Stimulated activated CD4-positive, alpha-beta T cell treated with anti-CD3 and anti-CD28 coated beads, Interleukin-1b, Interleukin-23, amount 100 ng/mL, for 24 hours (primary cell): ENCODE data around the gene PLAAT2.

Experiments
- DNase-seq, 4 experiments: peaks; one replicate each; pipeline ENCODE4 v3.0.0-alpha.2; 2020; ENCODE audit warnings: low read depth in 4 of 4, low spot score in 1 of 4

PLAAT2 gene

DNA sequence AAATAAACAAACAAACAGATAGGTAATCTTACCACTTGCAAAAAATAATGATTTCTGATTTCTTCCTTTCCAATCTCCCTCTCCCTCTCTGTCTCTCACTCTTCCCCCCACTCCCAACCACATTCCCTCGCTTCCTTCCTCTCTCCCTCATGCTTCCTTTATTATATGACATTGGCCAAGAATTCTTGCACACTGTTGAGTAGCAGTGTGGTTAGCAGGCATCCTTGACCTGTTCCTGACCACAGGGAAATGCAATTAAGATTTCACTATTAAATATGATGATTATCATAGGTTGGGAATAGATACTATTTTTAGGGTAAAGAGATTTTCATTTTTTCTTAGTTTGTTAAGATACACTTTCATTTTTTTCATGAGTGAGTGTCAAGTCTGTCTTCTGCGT, 41.3 kb downstream of the PLAAT2 start:
- no peak for DNase-seq

DNA sequence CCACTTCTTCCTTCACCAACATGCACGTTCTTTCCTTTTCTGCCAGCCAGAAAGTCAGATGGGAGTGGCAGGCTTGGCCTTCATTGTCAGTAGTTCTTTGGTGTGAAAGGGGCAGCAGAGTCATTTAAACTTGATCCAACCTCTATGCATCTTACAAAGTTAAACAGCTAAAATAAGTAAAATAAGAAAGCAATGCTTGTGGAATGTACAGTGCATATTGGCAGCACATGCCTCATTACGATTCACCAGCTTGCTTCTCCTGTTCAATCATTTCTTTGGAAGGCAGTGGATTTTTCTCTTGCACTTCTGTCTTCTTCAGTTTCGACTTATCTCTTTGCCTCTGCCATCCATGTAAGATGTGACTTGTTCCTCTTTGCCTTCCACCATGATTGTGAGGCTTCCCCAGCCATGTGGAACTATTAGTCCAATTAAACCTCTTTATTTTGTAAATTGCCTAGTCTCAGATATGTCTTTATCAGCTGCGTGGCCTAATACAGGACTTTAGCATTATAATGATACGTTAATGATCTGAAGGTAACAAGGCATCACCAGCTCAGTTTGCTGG, 42.5 kb downstream of the PLAAT2 start:
- DNase-seq = no peak

DNA sequence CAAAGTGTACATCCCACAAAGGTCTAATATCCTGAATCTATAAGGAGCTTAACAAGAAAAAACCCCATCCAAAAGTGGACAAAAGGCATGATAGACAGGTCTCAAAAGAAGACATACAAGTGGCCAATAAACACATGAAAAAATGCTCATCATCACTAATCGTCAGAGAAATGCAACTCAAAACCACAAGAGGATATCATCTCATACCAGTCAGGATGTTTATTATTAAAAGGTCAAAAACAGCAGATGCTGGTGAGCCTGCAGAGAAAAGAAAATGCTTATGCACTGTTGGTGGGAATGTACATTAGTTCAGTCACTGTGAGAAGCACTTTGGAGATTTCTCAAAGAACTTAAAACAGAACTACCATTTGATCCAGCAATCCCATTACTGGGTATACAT, 44.6 kb downstream of the PLAAT2 start:
- no peak for DNase-seq

DNA sequence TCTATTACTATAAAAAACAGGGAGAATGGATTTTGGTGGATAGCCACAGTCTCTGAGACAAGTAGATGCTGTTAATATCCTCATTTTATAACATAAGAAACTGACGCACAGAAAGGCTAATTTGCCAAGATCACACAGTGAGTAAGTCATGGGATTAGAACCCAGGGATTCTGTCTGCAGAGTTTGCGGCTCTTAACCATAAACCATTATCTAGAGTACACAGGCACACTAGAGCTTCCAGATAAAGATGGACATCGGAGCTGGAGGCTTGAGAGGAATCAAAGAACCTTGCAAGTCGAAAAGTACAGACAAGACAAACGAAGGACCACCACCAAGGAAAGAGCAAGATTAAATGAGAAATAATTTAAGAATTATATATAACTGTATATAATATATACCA, 46.0 kb downstream of the PLAAT2 start:
- no peak for DNase-seq

DNA sequence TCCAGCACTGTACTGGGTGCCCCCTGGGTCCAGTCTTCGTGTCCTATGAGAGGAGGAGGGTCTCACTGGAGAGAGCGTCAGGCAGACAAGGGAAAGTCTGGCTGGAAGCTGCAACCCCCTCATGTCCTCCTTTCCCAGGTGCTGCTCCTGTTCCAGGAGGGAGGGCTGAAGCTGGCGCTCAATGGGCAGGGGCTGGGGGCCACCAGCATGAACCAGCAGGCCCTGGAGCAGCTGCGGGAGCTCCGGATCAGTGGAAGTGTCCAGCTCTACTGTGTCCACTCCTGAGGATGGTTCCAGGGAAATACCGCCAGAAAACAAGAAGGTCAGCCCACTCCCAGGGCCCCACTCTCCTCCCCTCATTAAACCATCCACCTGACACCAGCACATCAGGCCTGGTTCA, 47.1 kb downstream of the PLAAT2 start:
- DNase-seq = no peak

DNA sequence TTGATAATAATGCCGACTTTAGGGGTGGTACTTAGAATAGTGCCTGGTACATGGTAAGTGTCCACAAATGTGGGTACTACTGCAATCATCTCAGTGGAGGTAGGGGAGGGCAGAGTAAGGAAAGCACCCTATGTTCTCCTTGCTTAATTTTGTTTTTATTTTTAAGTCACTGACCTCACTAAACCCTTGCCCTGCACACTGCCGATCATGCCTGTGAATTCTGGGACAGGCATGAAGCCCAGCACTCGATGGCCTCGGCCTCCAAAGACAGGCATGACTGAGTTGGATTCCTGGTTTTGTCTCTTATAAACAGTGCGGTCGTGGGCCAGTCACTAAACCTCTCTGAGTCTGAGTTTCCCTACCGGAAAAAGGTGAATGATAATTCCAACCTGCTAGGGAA, 50.4 kb downstream of the PLAAT2 start:
- no peak for DNase-seq

DNA sequence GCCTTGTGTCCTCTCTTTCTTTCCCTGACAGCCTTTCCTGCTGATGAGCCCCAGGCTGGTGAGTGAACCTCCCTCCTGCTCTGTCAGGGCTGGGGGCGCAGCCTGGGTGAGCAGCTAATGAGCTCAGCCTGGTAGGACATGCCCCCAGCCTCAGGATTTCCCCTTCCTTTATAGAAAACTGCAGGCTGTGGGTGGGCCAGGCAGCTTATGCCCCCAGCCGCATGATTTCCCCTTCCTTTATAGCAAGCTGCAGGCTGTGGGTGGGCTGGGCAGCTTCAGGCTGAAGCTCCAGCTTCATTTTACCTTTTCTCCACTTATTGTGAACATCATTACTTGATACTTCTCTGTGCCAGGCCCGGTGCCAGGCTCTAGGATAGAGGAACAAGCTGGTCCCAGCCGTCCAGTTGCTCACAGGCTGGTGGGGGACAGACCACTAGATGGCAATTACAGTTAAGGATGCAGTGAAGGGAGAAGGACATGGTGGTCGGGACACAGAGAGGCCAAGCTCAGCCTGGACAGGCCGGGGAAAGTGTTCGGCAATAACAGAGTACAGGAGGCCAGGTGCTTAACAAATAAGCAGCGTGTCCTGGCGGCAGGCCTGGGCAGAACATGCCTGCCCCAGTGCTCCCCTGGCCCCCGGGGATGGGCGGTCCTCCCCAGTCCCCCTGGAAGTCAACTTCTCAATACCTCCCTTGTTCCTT, 52.0 kb downstream of the PLAAT2 start:
- DNase-seq = no peak

DNA sequence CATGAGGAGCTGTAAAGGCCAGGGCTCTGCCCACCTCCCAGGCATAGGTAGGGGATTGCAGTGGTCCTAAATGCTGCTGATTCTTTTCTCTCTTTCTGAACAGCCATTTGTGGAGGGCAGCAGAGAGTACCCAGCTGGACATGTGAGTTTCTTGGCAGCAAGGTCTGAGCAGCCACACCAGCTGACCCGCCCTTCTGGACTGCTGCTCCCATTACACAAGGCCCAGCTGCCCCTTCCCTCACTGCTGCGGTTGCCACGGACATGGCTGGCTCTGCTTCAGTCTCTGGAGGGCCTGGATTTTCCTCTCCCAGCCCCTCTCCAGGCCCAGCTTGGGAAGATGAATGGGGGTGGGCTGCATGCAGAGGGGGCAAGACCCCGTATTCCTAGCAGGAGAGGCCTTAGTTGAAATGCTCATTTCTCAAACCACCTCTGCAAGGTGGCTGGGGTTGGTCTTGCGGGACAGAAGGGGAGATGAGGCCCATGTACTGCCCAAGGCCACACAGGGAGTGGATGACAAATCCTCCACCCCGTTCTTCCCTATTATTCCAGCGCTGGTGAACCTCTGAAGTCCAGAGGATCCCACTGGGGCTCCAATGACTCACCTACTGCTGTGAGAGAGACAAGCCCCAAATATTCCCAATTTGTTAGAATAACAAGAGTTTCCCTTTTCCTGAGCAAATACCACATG, 52.7 kb downstream of the PLAAT2 start:
- no peak for DNase-seq

DNA sequence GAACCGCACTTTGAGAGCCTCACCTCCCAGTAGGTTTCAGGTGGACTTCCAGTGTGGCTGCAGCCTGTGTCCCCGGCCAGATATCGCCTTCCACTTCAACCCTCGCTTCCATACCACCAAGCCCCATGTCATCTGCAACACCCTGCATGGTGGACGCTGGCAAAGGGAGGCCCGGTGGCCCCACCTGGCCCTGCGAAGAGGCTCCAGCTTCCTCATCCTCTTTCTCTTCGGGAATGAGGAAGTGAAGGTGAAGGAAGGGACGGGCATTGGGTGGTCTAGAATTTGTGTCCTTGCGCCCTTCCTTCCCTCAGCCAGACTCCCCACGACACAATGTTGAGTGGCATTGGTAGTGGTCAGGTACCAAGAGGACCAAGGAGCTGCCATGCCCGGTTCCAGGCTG, 54.4 kb downstream of the PLAAT2 start:
- no peak for DNase-seq

DNA sequence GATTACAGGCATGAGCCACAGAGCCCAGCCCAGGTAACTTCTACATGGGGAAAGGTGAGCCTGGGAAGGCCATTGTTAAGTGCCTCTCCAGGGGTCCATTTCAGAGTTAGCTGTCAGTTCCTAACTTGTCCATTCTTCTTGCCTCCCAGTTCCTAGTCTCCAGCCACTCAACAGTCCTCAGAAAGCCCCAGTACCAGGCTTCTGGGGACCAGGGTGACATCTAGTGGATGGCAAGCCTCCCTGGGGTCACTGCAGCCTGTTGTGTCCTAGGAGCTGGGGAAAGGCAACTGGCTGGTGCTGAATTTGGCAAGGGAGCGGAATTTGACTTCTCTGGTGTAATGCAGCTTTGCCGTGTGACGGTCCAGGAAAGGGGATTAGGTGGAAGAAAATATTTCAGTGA, 55.2 kb downstream of the PLAAT2 start:
- no peak for DNase-seq

DNA sequence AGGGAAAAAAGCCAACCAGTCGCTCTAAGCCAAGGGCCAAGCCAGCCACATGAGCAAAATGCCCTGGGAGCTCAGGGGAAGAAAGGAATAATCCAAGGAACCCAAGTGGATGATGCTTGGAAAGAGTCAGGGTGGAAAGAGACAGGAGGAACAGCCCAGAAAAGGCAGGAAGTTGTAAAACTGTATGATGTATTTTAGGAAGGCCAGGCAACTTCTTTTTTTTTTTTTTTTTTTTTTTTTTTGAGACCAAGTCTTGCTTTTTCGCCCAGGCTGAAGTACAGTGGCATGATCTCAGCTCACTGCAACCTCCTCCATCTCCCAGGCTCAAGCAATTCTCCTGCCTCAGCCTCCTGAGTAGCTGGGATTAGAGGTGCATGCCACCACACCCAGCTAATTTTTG, 55.7 kb downstream of the PLAAT2 start:
- DNase-seq = no peak

DNA sequence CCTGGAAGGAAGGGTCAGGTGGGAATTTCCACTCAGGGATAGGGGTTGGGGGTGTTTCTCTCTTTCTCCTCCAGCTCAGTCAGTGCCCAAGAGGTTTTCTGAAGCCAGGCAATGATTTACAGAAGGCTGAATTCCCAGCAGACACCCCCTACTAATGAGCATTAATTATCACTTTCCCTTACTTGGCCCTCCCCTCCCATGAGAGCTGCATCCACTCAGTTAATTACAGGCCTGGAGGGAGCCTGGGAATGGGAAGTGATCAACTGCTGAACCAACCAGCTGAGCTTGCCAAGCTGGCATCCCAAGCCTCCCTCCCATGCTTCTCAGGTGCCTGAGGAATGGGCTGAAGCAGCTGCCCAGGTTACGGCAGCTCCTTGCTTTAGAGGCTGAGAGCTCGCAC, 56.3 kb downstream of the PLAAT2 start:
- DNase-seq = no peak

DNA sequence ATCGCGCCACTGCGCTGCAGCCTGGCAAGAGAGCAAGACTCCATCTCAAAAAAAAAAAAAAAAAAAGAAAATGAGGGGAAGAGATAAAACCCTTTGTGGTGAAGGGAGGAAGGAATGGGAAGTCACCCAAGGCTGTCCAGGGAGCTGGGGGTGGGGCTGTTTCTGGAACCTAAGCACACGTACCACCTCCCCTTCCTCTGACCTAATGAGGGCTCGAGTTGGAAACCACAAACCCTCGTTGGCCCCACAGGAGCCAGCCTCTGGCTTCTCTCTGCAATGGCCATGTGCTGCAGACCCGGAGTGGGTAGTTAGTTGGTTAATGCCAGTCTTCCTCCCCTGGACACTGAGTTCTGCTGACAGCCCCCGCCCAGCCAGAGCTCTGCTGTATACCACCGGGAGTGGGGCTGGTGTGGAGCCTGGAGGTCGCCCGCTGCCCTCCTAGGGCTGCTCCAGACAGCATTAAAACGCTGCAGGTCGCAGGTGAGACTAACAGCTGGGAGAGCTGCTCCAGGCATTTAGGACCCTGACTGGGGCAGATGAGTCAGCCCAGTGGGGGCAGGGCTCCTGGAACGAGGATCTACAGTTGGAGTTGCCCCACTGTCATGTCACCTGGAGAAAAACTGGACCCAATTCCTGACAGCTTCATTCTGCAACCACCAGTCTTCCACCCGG, 57.2 kb downstream of the PLAAT2 start, which contains the start of gene LGALS12:
Gene LGALS12, plus strand, starts transcription at position 228 of the 672 bp plus-strand sequence. Its CDS starts 375 bp downstream, at position 603.
- DNase-seq = no peak

DNA sequence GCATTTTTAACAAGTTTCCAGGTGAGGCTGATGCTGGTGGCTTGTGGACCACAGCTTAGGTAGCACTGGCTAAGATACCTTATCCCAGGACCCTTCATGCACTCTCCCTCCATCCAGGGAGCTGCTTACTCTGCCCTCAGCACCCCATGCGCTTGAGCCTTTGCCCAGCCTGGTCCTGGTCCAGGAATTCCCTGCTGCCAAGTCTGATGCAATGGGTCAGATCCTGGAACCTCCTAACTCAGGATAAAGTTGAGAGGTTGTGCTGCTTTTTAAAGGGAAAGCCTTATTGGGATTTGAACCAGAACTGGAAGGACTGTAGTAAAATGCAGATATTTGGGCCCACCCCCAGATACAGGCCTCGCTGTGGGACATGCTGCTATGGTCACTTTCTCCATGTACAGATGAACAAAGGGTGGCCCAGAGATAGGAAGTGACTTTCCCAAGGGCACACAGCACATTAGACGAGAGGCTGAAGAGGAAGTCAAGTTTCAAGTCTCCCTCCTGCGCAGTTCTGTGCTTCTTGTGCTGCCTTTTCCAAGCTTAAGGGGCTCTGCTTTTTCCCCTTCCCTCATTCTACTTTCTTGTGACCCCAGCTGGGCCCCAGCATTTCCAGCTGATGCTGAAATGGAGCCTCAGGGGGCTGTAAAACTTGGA, 58.1 kb downstream of the PLAAT2 start:
- no peak for DNase-seq

DNA sequence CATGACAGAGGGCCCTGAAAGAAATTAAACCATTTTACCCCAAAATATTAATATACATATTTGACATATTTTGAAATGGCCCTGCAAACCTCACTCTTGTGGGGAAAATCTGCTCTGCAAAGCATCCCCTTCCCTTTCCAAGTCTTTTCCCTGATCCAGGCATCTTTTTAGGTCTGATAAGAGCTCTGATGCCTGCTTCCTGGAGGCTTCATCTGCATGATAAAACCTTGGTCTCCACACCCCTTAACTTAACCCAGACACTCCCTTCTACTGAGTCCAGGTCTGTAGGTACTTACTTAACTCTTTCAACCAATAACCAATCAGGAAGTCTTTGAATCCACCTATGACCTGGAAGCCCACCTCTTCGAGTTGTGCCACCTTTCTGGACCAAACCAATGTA, 59.1 kb downstream of the PLAAT2 start:
- DNase-seq = no peak

DNA sequence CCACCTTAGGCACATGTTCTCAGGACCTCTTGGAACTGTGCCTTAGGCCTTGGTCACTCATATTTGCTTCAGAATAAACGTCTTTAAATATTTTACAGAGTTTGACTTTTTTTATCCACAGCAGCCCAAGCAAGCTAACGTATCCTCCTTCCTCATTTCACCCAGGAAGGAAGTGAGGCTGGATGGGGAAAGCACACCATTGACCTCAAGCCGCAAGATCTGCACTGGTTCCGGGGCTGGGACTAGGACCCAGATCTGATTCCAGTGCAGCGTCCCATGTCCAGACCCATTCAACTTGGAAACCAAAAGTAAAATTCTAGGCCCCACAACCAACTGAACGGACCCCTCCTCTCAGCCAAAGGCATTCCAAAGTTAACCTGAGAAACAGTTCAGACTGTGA, 59.7 kb downstream of the PLAAT2 start:
- no peak for DNase-seq
